Trophoblast cell (in vitro differentiated cells and primary cell): ENCODE data around the gene GCN1.
"Not testable (repeated sequence)": the region's sequence is repeated elsewhere in the genome, so short reads cannot be mapped to it uniquely, and the experiment has no call there.

Source experiments
- DNase-seq, 2 donors: peaks; one replicate each; pipeline ENCODE4 v3.0.0-alpha.2; 2016
- H2AFZ ChIP-seq: 2 replicates; pipeline ENCODE4 v1.6.1; 2013; ENCODE audit warnings: low read length, moderate library complexity, mild to moderate bottlenecking; ENCODE audit not compliant: insufficient read depth, poor library complexity
- H2AK5ac ChIP-seq: 2 replicates; pipeline ENCODE4 v1.6.1; 2013; ENCODE audit warnings: mild to moderate bottlenecking, low read length
- H2BK120ac ChIP-seq: 2 replicates; pipeline ENCODE4 v1.6.1; 2013; ENCODE audit warnings: low read length, mild to moderate bottlenecking, moderate library complexity; ENCODE audit not compliant: insufficient read depth, poor library complexity
- H2BK12ac ChIP-seq: 2 replicates; pipeline ENCODE4 v1.6.1; 2013; ENCODE audit warnings: mild to moderate bottlenecking, low read length, moderate library complexity
- H2BK5ac ChIP-seq: 2 replicates; pipeline ENCODE4 v1.6.1; 2013; ENCODE audit warnings: low read length, low read depth, moderate library complexity, mild to moderate bottlenecking; ENCODE audit not compliant: poor library complexity
- H3K14ac ChIP-seq: 2 replicates; pipeline ENCODE4 v1.6.1; 2013; ENCODE audit warnings: mild to moderate bottlenecking, low read length
- H3K18ac ChIP-seq: 2 replicates; pipeline ENCODE4 v1.6.1; 2013; ENCODE audit warnings: mild to moderate bottlenecking, low read length
- H3K23ac ChIP-seq: 2 replicates; pipeline ENCODE4 v1.6.1; 2013; ENCODE audit warnings: low read length
- H3K27ac ChIP-seq: 2 replicates; pipeline ENCODE4 v1.5.1; 2013; ENCODE audit warnings: low read depth, mild to moderate bottlenecking, inconsistent platforms, low read length, moderate library complexity
- H3K27me3 ChIP-seq: 2 replicates; pipeline ENCODE4 v1.6.1; 2013; ENCODE audit warnings: inconsistent platforms, mild to moderate bottlenecking, low read length, moderate library complexity; ENCODE audit not compliant: insufficient read depth
- H3K36me3 ChIP-seq, 2 experiments: 1 replicate in 1 of 2; 2 replicates in 1 of 2; pipeline ENCODE4 v1.6.1; 2013; ENCODE audit warnings: low read length in 2 of 2, mild to moderate bottlenecking in 2 of 2, moderate library complexity in 1 of 2; ENCODE audit not compliant: insufficient read depth in 2 of 2, control insufficient read depth in 1 of 2
- H3K4ac ChIP-seq: 2 replicates; pipeline ENCODE4 v1.6.1; 2013; ENCODE audit warnings: low read depth, mild to moderate bottlenecking, low read length, moderate library complexity
- H3K4me1 ChIP-seq, 2 experiments: 1 replicate in 1 of 2; 2 replicates in 1 of 2; pipeline ENCODE4 v1.6.1; 2013; ENCODE audit warnings: low read length in 2 of 2, mild to moderate bottlenecking in 2 of 2, moderate library complexity in 1 of 2; ENCODE audit not compliant: insufficient read depth in 2 of 2, control insufficient read depth in 1 of 2
- H3K4me2 ChIP-seq: 2 replicates; pipeline ENCODE4 v1.6.1; 2013; ENCODE audit warnings: inconsistent platforms, mild to moderate bottlenecking, low read length, moderate library complexity
- H3K4me3 ChIP-seq: 2 replicates; pipeline ENCODE4 v1.5.1; 2013; ENCODE audit warnings: mild to moderate bottlenecking, low read depth, low read length, inconsistent platforms
- H3K79me1 ChIP-seq: one replicate; pipeline ENCODE4 v1.6.1; 2013; ENCODE audit warnings: low read length
- H3K79me2 ChIP-seq: 2 replicates; pipeline ENCODE4 v1.6.1; 2013; ENCODE audit warnings: low read length, mild to moderate bottlenecking; ENCODE audit not compliant: control insufficient read depth, insufficient read depth, poor library complexity
- H3K9ac ChIP-seq: 2 replicates; pipeline ENCODE4 v1.6.1; 2013; ENCODE audit warnings: mild to moderate bottlenecking, low read length
- H3K9me3 ChIP-seq: 2 replicates; pipeline ENCODE4 v1.6.1; 2013; ENCODE audit warnings: low read depth, mild to moderate bottlenecking, control low read depth, inconsistent platforms, low read length; ENCODE audit not compliant: insufficient read depth
- H4K12ac ChIP-seq: 2 replicates; pipeline ENCODE4 v1.6.1; 2013; ENCODE audit warnings: low read depth, mild to moderate bottlenecking, low read length, moderate library complexity
- H4K8ac ChIP-seq: 2 replicates; pipeline ENCODE4 v1.6.1; 2013; ENCODE audit warnings: low read depth, mild to moderate bottlenecking, low read length, moderate library complexity
- H4K91ac ChIP-seq: one replicate; pipeline ENCODE4 v1.6.1; 2013; ENCODE audit warnings: low read depth, mild to moderate bottlenecking, low read length, moderate library complexity
- WGBS: extraction: QIAGEN DNeasy Blood & Tissue Kit; methylation state at CpG from one replicate; pipeline ENCODE4 v1.1.7; 2013; ENCODE audit warnings: missing lambda C conversion rate; ENCODE audit not compliant: insufficient read length, insufficient coverage; ENCODE audit errors: extremely low coverage; 5-methylcytosine and 5-hydroxymethylcytosine counted together

GCN1 gene

GRCh38 chr12:120196363-120196762 is 1.8 kb upstream of the GCN1 start:
- H2BK12ac ChIP-seq: no peak overlapping the region
- H3K27ac ChIP-seq: peak overlapping the region; percentile 94
- no peak overlapping the region for H3K14ac ChIP-seq
- no peak overlapping the region for H3K4me2 ChIP-seq
- H3K79me1 ChIP-seq: peaks cover 19% of the 10 kb centered on the region
- peak in 1 of 2 donors; percentile 41 for DNase-seq
- no peak overlapping the region for H3K4me3 ChIP-seq
- H3K9ac ChIP-seq: no peak overlapping the region
- H3K9me3 ChIP-seq: no peaks in the 10 kb centered on the region
- peaks cover 4 to 19% of the 10 kb centered on the region in 2 experiments for H3K4me1 ChIP-seq
- no peak overlapping the region for H2BK120ac ChIP-seq
- no CpG with 5 or more reads among the region's 1 CpG for WGBS
- H2AK5ac ChIP-seq: no peak overlapping the region
- peaks cover 18% of the 10 kb centered on the region for H3K79me2 ChIP-seq
- no peak overlapping the region for H2AFZ ChIP-seq
- no peak overlapping the region for H4K91ac ChIP-seq
- H4K8ac ChIP-seq: no peak overlapping the region
- no peak overlapping the region for H4K12ac ChIP-seq
- peaks cover 30 to 39% of the 10 kb centered on the region in 2 experiments for H3K36me3 ChIP-seq
- H3K18ac ChIP-seq: no peak overlapping the region
- H2BK5ac ChIP-seq: no peak overlapping the region
- H3K27me3 ChIP-seq: no peaks in the 10 kb centered on the region
- no peak overlapping the region for H3K23ac ChIP-seq
- H3K4ac ChIP-seq: no peak overlapping the region

- H2BK120ac ChIP-seq: peak overlapping the region; percentile 91
- no CpG with 5 or more reads among the region's 18 CpGs for WGBS
Measured at GRCh38 chr12:120194226-120194533, 335 bp downstream of the GCN1 start.

GRCh38 chr12:120193286-120193685 is 1.2 kb downstream of the GCN1 start:
- H3K4me2 ChIP-seq: peak overlapping the region; percentile 79
- H3K23ac ChIP-seq, H2BK12ac ChIP-seq, H2AFZ ChIP-seq, H3K4me1 ChIP-seq, H2BK120ac ChIP-seq, H3K27ac ChIP-seq, H4K12ac ChIP-seq, H2AK5ac ChIP-seq, H4K8ac ChIP-seq, H4K91ac ChIP-seq, H2BK5ac ChIP-seq, H3K4me3 ChIP-seq, H3K14ac ChIP-seq, H3K9me3 ChIP-seq, H3K27me3 ChIP-seq, H3K9ac ChIP-seq, H3K79me2 ChIP-seq, H3K18ac ChIP-seq: not testable (repeated sequence)
- H3K36me3 ChIP-seq: peaks cover 31 to 43% of the 10 kb centered on the region in 2 experiments
- H3K4ac ChIP-seq: peak overlapping the region; percentile 94
- WGBS: no CpG with 5 or more reads among the region's 8 CpGs
- peaks cover 11% of the 10 kb centered on the region for H3K79me1 ChIP-seq
- DNase-seq: peak; percentile 65 to 79

More at GRCh38 chr12:120194226-120194533, 335 bp downstream of the GCN1 start:
- Histone ChIP-seq H2AFZ (peak overlapping the region; percentile 77), H4K12ac (peak overlapping the region; percentile 96), H3K4me2 (peak overlapping the region; percentile 79), H3K4ac (peak overlapping the region; percentile 94), H3K4me1 (peaks cover 3 to 12% of the 10 kb centered on the region in 2 experiments), H3K18ac (peak overlapping the region; percentile 91), H3K27me3 (no peaks in the 10 kb centered on the region), H3K27ac (peak overlapping the region; percentile 94), H3K4me3 (peak overlapping the region; percentile 87), H3K79me2 (peaks cover 8% of the 10 kb centered on the region), H3K36me3 (peaks cover 36 to 44% of the 10 kb centered on the region in 2 experiments), H3K9me3 (no peaks in the 10 kb centered on the region), H3K9ac (peak overlapping the region; percentile 81), H2BK12ac (no peak overlapping the region), H3K23ac (no peak overlapping the region), H4K91ac (peak overlapping the region; percentile 93), H3K14ac (peak overlapping the region; percentile 95), H2BK5ac (peak overlapping the region; percentile 93), H3K79me1 (peaks cover 11% of the 10 kb centered on the region), H4K8ac (peak overlapping the region; percentile 94), H2AK5ac (peak overlapping the region; percentile 89)
- DNase-seq: peak in 1 of 2 donors; percentile 31

- Histone ChIP-seq H3K14ac (no peak overlapping the region), H3K36me3 (peaks cover 28 to 36% of the 10 kb centered on the region in 2 experiments), H3K4me2 (no peak overlapping the region), H2AFZ (no peak overlapping the region), H2BK12ac (no peak overlapping the region), H3K4me3 (no peak overlapping the region), H3K9ac (no peak overlapping the region), H2BK120ac (no peak overlapping the region), H3K18ac (no peak overlapping the region), H2AK5ac (no peak overlapping the region), H2BK5ac (no peak overlapping the region), H4K8ac (no peak overlapping the region), H3K4ac (peak overlapping the region; percentile 65), H3K4me1 (peaks cover 0 to 10% of the 10 kb centered on the region in 2 experiments), H3K79me2 (peaks cover 11% of the 10 kb centered on the region), H4K12ac (no peak overlapping the region), H3K9me3 (no peaks in the 10 kb centered on the region), H3K27ac (no peak overlapping the region), H3K23ac (no peak overlapping the region), H4K91ac (no peak overlapping the region), H3K27me3 (no peaks in the 10 kb centered on the region), H3K79me1 (peaks cover 11% of the 10 kb centered on the region)
- WGBS: no CpG with 5 or more reads among the region's 7 CpGs
- DNase-seq: no peak
Measured at GRCh38 chr12:120190985-120191480, 3.5 kb downstream of the GCN1 start.
